Endothelial cell of umbilical vein (primary cell): Measurements from ENCODE around the gene RD3L. TPM values are rescaled to one million over a fixed set of nuclear protein-coding genes. Genes with fewer than 3 reads are reported as not detected.

Experiments
- BruUV-seq: library from RNA; stranded (reverse); fragments of 400-500 nt; replicated peaks from 2 replicates; lab custom pipeline; 2021; lab: Mats Ljungman, UMichigan
- CTCF ChIA-PET: fragments of 300-600, 350-600 bp; sonication (Branson Sonifier 250); formaldehyde crosslinking; loops from one replicate; lab custom pipeline; 2021; ENCODE audit warnings: antibody characterized with exemption, inconsistent platforms; lab: Charles Lee
- POLR2A ChIA-PET: fragments of 300-600, 350-600 bp; sonication (Branson Sonifier 250); formaldehyde crosslinking; loops from one replicate; lab custom pipeline; 2021; ENCODE audit warnings: antibody characterized with exemption, inconsistent platforms; lab: Charles Lee
- DNase-seq: peaks from one replicate; pipeline ENCODE4 v3.0.0-alpha.2; 2011; ENCODE audit warnings: low read depth, low spot score
- FAIRE-seq: peaks from 2 replicates; lab custom pipeline; 2011; peaks lifted over from hg19 to GRCh38; lab: Jason Lieb, UNC
- H2AFZ ChIP-seq: 2 replicates; pipeline ENCODE4 v1.6.0; 2012; ENCODE audit warnings: low read depth, low read length, control low read depth, inconsistent platforms
- H3K27ac ChIP-seq: 2 replicates; pipeline ENCODE4 v1.5.1; 2011; ENCODE audit warnings: low read depth, mild to moderate bottlenecking, control low read depth, low read length, moderate library complexity; ENCODE audit not compliant: insufficient read depth
- H3K27me3 ChIP-seq, 2 experiments: 2 replicates each; pipeline versions ENCODE4 v1.6.0 to v1.6.1; 2011; ENCODE audit warnings: low read length in 2 of 2, mixed read lengths in 1 of 2; ENCODE audit not compliant: control insufficient read depth in 2 of 2, insufficient read depth in 2 of 2
- H3K36me3 ChIP-seq, 2 experiments: 2 replicates in 1 of 2; 3 replicates in 1 of 2; pipeline ENCODE4 v1.5.1; 2011; ENCODE audit warnings: low read length in 2 of 2, mild to moderate bottlenecking in 1 of 2, moderate library complexity in 1 of 2; ENCODE audit not compliant: control insufficient read depth in 2 of 2, insufficient read depth in 2 of 2; ENCODE audit errors: extremely low read depth in 1 of 2
- H3K4me1 ChIP-seq: 3 replicates; pipeline ENCODE4 v1.5.1; 2011; ENCODE audit warnings: mild to moderate bottlenecking, low read length; ENCODE audit not compliant: control insufficient read depth, insufficient read depth; ENCODE audit errors: extremely low read depth
- H3K4me2 ChIP-seq: 2 replicates; pipeline ENCODE4 v1.6.1; 2011; ENCODE audit warnings: low read length, control low read depth, mixed read lengths; ENCODE audit not compliant: insufficient read depth
- H3K4me3 ChIP-seq, 3 experiments: fragments of 200-600 bp in 1 of 3; sonication (generic), shearing (Covaris generic) in 1 of 3; replicated peaks in 1 of 3; 2 replicates each; pipeline ENCODE4 v1.5.1; 2011 to 2016; ENCODE audit warnings: control low read depth in 3 of 3, low read length in 3 of 3, mild to moderate bottlenecking in 2 of 3, inconsistent platforms in 1 of 3, low read depth in 1 of 3, moderate library complexity in 1 of 3; ENCODE audit not compliant: insufficient read depth in 1 of 3
- H3K79me2 ChIP-seq: 2 replicates; pipeline ENCODE4 v1.6.0; 2012; ENCODE audit warnings: low read length, inconsistent platforms; ENCODE audit not compliant: control insufficient read depth, insufficient read depth
- H3K9ac ChIP-seq: replicated peaks from 2 replicates; pipeline ENCODE3; 2011; ENCODE audit warnings: low read length, control low read depth; ENCODE audit not compliant: insufficient read depth; ENCODE audit errors: extremely low read depth
- H3K9me1 ChIP-seq: replicated peaks from 3 replicates; pipeline ENCODE4 v1.6.0; 2011; ENCODE audit warnings: mild to moderate bottlenecking, low read length; ENCODE audit not compliant: control insufficient read depth, insufficient read depth; ENCODE audit errors: extremely low read depth
- H3K9me3 ChIP-seq: replicated peaks from 2 replicates; pipeline ENCODE4 v1.5.1; 2012; ENCODE audit warnings: low read length, inconsistent platforms; ENCODE audit not compliant: control insufficient read depth, insufficient read depth
- H4K20me1 ChIP-seq: replicated peaks from 2 replicates; pipeline ENCODE3; 2011; ENCODE audit warnings: mild to moderate bottlenecking, low read length; ENCODE audit not compliant: control insufficient read depth, insufficient read depth; ENCODE audit errors: extremely low read depth
- EZH2 ChIP-seq: IDR thresholded peaks from 2 replicates; pipeline ENCODE4 v1.6.1; 2012; ENCODE audit warnings: borderline replicate concordance, low read depth, mild to moderate bottlenecking, moderate library complexity, low read length, inconsistent platforms; ENCODE audit not compliant: severe bottlenecking
- FOS ChIP-seq: IDR thresholded peaks from 2 replicates; pipeline ENCODE4 v1.6.1; 2011; ENCODE audit warnings: mild to moderate bottlenecking, low read length, moderate library complexity, borderline replicate concordance; ENCODE audit not compliant: insufficient read depth
- GATA2 ChIP-seq: IDR thresholded peaks from 2 replicates; pipeline ENCODE4 v1.7.0; 2011; ENCODE audit warnings: low read depth, mild to moderate bottlenecking, moderate library complexity, mixed read lengths, low read length; ENCODE audit not compliant: insufficient read length, insufficient read depth
- JUN ChIP-seq: IDR thresholded peaks from 2 replicates; pipeline ENCODE4 v1.6.1; 2011; ENCODE audit warnings: borderline replicate concordance, low read depth; ENCODE audit not compliant: insufficient read length, insufficient read depth
- MYC ChIP-seq: IDR thresholded peaks from one replicate; pipeline ENCODE4 v1.6.1; 2011; ENCODE audit warnings: mild to moderate bottlenecking, low read depth, low read length
- POLR2A ChIP-seq: IDR thresholded peaks from 2 replicates; pipeline ENCODE4 v1.6.1; 2012; ENCODE audit warnings: low read depth, mild to moderate bottlenecking, control low read depth, low read length
- POLR2AphosphoS5 ChIP-seq: IDR thresholded peaks from 2 replicates; pipeline ENCODE4 v1.6.1; 2012; ENCODE audit warnings: low read depth, mild to moderate bottlenecking, control low read depth, low read length, moderate library complexity; ENCODE audit not compliant: insufficient read depth
- dilution Hi-C: fragments of 300-500 bp; cut with MboI; formaldehyde crosslinking; loops from one replicate; pipeline ENCODE4 v1.15.0; 2019; ENCODE audit warnings: low sequenced_read_pairs; ENCODE audit not compliant: extremely low pct_ligation_motif_present
- intact Hi-C: fragments of 100-400 bp; cut with micrococcal nuclease; formaldehyde crosslinking; loops from one replicate; pipeline ENCODE4 v1.10.0; 2022
- polyA plus RNA-seq, 4 experiments: library from polyadenylated mRNA; depleted of rRNA in 3 of 4; stranded (reverse) in 3 of 4; unstranded in 1 of 4; fragments of >200 nt; gene quantifications; 2 replicates each; pipeline versions ENCODE4 v1.2.1 to v1.2.3, GENCODE V29; 2011 to 2012; ENCODE audit warnings: missing spikeins in 1 of 4
- total RNA-seq: library from RNA; stranded (reverse); gene quantifications from 2 replicates; pipeline ENCODE4 v1.2.3, GENCODE V29; 2021
- TF ChIP-seq, protein P1 (sequence below): IDR thresholded peaks from 2 replicates; pipeline ENCODE4 v1.6.1; 2011; ENCODE audit not compliant: insufficient read depth, insufficient read length
- TF ChIP-seq, protein P2 (sequence below), 2 donors: IDR thresholded peaks; 1 replicate in 1 of 2; 2 replicates in 1 of 2; pipeline ENCODE4 v1.5.1; 2011; ENCODE audit warnings: low read length in 2 of 2, mild to moderate bottlenecking in 2 of 2, moderate library complexity in 2 of 2, control low read depth in 1 of 2, inconsistent platforms in 1 of 2, low read depth in 1 of 2; ENCODE audit not compliant: insufficient read depth in 1 of 2; ENCODE audit errors: extremely low read depth in 1 of 2

RD3L gene
- total and polyA plus RNA-seq, 2 donors (not counting 3 experiments of a cell fraction or from before 2014, with no cell fraction given) = not detected

DNA sequence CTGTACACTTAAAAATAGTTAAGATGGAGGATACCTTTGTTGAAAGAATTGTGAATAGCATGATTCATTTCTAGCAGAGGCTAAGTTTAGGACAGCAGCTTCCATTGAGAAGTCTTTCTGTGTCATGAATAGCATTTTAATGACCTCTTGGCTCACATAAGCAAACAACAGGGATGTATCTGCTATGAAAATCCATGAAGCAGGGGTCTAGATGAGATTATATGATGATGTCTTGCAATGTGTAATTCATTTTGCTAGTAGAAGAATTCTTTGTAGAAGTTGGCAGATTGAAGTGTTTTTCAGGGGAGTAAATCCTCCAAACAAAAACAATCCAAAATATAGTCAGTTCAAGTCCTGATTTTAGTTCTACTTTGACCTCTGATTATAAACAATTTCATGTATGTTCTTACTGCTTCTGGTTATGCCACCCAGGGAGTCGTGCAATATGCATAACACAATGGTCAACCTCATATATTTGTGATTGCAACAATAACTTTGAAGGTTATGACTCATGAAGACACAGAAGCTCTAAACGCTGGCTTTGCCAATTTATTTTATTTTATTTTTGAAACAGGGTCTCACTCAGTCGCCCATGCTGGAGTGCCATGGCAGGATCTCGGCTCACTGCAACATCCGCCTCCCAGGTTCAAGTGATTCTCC, 6.9 kb upstream of the RD3L start:
- BruUV-seq = no TSS peak
- Histone ChIP-seq H3K36me3 (no peaks in the 10 kb centered on the region), H3K27me3 (peaks cover 2 to 7% of the 10 kb centered on the region in 2 experiments), H3K9ac (no peak overlapping the region), H3K27ac (no peak overlapping the region), H2AFZ (no peak overlapping the region), H3K4me3 (no peak overlapping the region), H3K79me2 (no peaks in the 10 kb centered on the region), H4K20me1 (no peaks in the 10 kb centered on the region), H3K9me1 (no peaks in the 10 kb centered on the region), H3K9me3 (no peaks in the 10 kb centered on the region), H3K4me2 (no peak overlapping the region), H3K4me1 (no peaks in the 10 kb centered on the region)
- dilution Hi-C loops (no loop called here), intact Hi-C loops (no loop called here)
- DNase-seq (no peak), FAIRE-seq (no peak)
- TF ChIP-seq GATA2 (no peak), EZH2 (no peak), MYC (no peak), JUN (no peak), POLR2AphosphoS5 (no peak), POLR2A (no peak), FOS (no peak)
- TF ChIP-seq, protein P1, sequence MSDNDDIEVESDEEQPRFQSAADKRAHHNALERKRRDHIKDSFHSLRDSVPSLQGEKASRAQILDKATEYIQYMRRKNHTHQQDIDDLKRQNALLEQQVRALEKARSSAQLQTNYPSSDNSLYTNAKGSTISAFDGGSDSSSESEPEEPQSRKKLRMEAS = no peak
- TF ChIP-seq, protein P2, sequence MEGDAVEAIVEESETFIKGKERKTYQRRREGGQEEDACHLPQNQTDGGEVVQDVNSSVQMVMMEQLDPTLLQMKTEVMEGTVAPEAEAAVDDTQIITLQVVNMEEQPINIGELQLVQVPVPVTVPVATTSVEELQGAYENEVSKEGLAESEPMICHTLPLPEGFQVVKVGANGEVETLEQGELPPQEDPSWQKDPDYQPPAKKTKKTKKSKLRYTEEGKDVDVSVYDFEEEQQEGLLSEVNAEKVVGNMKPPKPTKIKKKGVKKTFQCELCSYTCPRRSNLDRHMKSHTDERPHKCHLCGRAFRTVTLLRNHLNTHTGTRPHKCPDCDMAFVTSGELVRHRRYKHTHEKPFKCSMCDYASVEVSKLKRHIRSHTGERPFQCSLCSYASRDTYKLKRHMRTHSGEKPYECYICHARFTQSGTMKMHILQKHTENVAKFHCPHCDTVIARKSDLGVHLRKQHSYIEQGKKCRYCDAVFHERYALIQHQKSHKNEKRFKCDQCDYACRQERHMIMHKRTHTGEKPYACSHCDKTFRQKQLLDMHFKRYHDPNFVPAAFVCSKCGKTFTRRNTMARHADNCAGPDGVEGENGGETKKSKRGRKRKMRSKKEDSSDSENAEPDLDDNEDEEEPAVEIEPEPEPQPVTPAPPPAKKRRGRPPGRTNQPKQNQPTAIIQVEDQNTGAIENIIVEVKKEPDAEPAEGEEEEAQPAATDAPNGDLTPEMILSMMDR (IDR thresholded peaks at IDR 0.05; ENCODE audit: extremely low read depth in 1 of 2, insufficient read depth in 1 of 2, low read depth in 1 of 2, low read length in 2 of 2) = no peak
- CTCF ChIA-PET = interaction anchor here (0.9 to 2.3 kb wide), 3 partner anchors 8 to 48 kb away, joined by 4 to 9 read pairs (median 4); partner anchors contain the start of gene RD3L
- POLR2A ChIA-PET = no interaction called here
